Keratinocyte (primary cell): ENCODE measurements around the gene RGL4.

Experiments
- CTCF ChIP-seq, 3 experiments: IDR thresholded peaks in 1 of 3; conservative IDR thresholded peaks in 1 of 3; optimal IDR thresholded peaks in 1 of 3; 2 replicates in 2 of 3; 3 replicates in 1 of 3; pipeline versions ENCODE3 to v1.5.1; 2011; ENCODE audit warnings: low read length in 3 of 3, mild to moderate bottlenecking in 3 of 3, moderate library complexity in 2 of 3, control low read depth in 1 of 3, inconsistent platforms in 1 of 3; ENCODE audit not compliant: insufficient read depth in 2 of 3; ENCODE audit errors: extremely low read depth in 1 of 3
- EZH2 ChIP-seq: IDR thresholded peaks from one replicate; pipeline ENCODE4 v1.6.1; 2012; ENCODE audit warnings: inconsistent platforms, mild to moderate bottlenecking, low read length, moderate library complexity

- no peak for TF ChIP-seq CTCF (optimal IDR thresholded peaks at IDR 0.05 in 1 of 3, IDR thresholded peaks at IDR 0.05 in 1 of 3, conservative IDR thresholded peaks at IDR 0.05 in 1 of 3; ENCODE audit: extremely low read depth in 1 of 3, insufficient read depth in 2 of 3, low read length in 3 of 3)
- TF ChIP-seq EZH2, result no peak
Observed at GRCh38 chr22:23686416-23687024, 4.3 kb upstream of the RGL4 start.
